HG02973 (cell line): ENCODE data around the gene PDZD8.
A peak's percentile ranks its signal among the peaks of the same experiment; 100 is the strongest.

ENCODE experiments used
- ATAC-seq: cut with Tn5 transposase; IDR thresholded peaks from one replicate; pipeline ENCODE4 v1.9.1; 2021; ENCODE audit warnings: moderate library complexity; ENCODE audit not compliant: unreplicated experiment

Gene PDZD8

GRCh38 chr10:117391436-117392205 lies 16.4 kb upstream of the PDZD8 start:
- ATAC-seq: no peak

GRCh38 chr10:117390420-117390819 lies 15.2 kb upstream of the PDZD8 start:
- ATAC-seq: no peak

- no peak for ATAC-seq
Measured at GRCh38 chr10:117386805-117387204, 11.6 kb upstream of the PDZD8 start.

- ATAC-seq: no peak
Measured at GRCh38 chr10:117382861-117383260, 7.6 kb upstream of the PDZD8 start.

- peak; percentile 34 for ATAC-seq
Measured at GRCh38 chr10:117374506-117375359, 507 bp downstream of the PDZD8 start.

- ATAC-seq: no peak
Measured at GRCh38 chr10:117373823-117374505, 1.3 kb downstream of the PDZD8 start.

- no peak for ATAC-seq
Measured at GRCh38 chr10:117370205-117370604, 5.0 kb downstream of the PDZD8 start.

GRCh38 chr10:117367718-117368117 lies 7.5 kb downstream of the PDZD8 start:
- no peak for ATAC-seq

GRCh38 chr10:117366741-117367140 lies 8.5 kb downstream of the PDZD8 start:
- ATAC-seq: no peak

GRCh38 chr10:117365612-117366011 lies 9.6 kb downstream of the PDZD8 start:
- ATAC-seq: peak; percentile 40

- ATAC-seq: no peak
Measured at GRCh38 chr10:117364110-117364960, 10.9 kb downstream of the PDZD8 start.

- ATAC-seq: peak; percentile 39
Measured at GRCh38 chr10:117363028-117363427, 12.2 kb downstream of the PDZD8 start.

- ATAC-seq: no peak
Measured at GRCh38 chr10:117362313-117362712, 12.9 kb downstream of the PDZD8 start.

- ATAC-seq: no peak
Measured at GRCh38 chr10:117360994-117361667, 14.1 kb downstream of the PDZD8 start.

- ATAC-seq: no peak
Measured at GRCh38 chr10:117360016-117360415, 15.2 kb downstream of the PDZD8 start.

- ATAC-seq: no peak
Measured at GRCh38 chr10:117355072-117355471, 20.2 kb downstream of the PDZD8 start.

- no peak for ATAC-seq
Measured at GRCh38 chr10:117353684-117354083, 21.6 kb downstream of the PDZD8 start.

- no peak for ATAC-seq
Measured at GRCh38 chr10:117352724-117353123, 22.5 kb downstream of the PDZD8 start.

- no peak for ATAC-seq
Measured at GRCh38 chr10:117351996-117352395, 23.2 kb downstream of the PDZD8 start.

GRCh38 chr10:117351558-117351957 lies 23.7 kb downstream of the PDZD8 start:
- no peak for ATAC-seq
